Choroid plexus epithelial cell (primary cell): ENCODE measurements around the gene GOPC.

Experiments used
- DNase-seq: peaks from one replicate; pipeline ENCODE4 v3.0.0-alpha.2; 2010; ENCODE audit warnings: low read depth
- H3K4me3 ChIP-seq: 2 replicates; pipeline ENCODE4 v1.5.1; 2011; ENCODE audit warnings: low read depth, mild to moderate bottlenecking, control low read depth, low read length, moderate library complexity
- CTCF ChIP-seq: conservative IDR thresholded peaks from 2 replicates; pipeline ENCODE4 v1.5.1; 2011; ENCODE audit warnings: low read depth, mild to moderate bottlenecking, control low read depth, inconsistent platforms, low read length, moderate library complexity

The GOPC gene

GRCh38 chr6:117550078-117550600, 52.2 kb downstream of the GOPC start:
- H3K4me3 ChIP-seq, result no peak overlapping the region
- TF ChIP-seq CTCF, result no peak
- no peak for DNase-seq

GRCh38 chr6:117549611-117550010, 52.7 kb downstream of the GOPC start:
- no peak for DNase-seq
- peak overlapping the region; percentile 11 for H3K4me3 ChIP-seq
- TF ChIP-seq CTCF, result no peak

GRCh38 chr6:117548797-117549301, 53.5 kb downstream of the GOPC start:
- H3K4me3 ChIP-seq, result peak overlapping the region; percentile 63
- DNase-seq, result peak; percentile 87
- no peak for TF ChIP-seq CTCF

GRCh38 chr6:117547688-117548621, 54.4 kb downstream of the GOPC start:
- TF ChIP-seq CTCF, result peak; percentile 23
- H3K4me3 ChIP-seq, result peak overlapping the region; percentile 63
- peak; percentile 62 for DNase-seq

GRCh38 chr6:117546674-117547073, 55.6 kb downstream of the GOPC start:
- no peak for TF ChIP-seq CTCF
- DNase-seq, result no peak
- H3K4me3 ChIP-seq, result no peak overlapping the region

- no peak for DNase-seq
- TF ChIP-seq CTCF, result no peak
- no peak overlapping the region for H3K4me3 ChIP-seq
These were observed 57.1 kb downstream of the GOPC start for GRCh38 chr6:117545161-117545595.

GRCh38 chr6:117544716-117545115, 57.6 kb downstream of the GOPC start:
- TF ChIP-seq CTCF, result no peak
- H3K4me3 ChIP-seq, result no peak overlapping the region
- DNase-seq, result no peak
